ENCODE results near the gene SEC14L2.

- TF ChIP-seq CTCF (IDR thresholded peaks at IDR 0.05) (peak; percentile 75 to 89 (median 76)), POLR2A (IDR thresholded peaks at IDR 0.05) (no peak)
These were observed 5.7 kb upstream of the SEC14L2 start for GRCh38 chr22:30390974-30391691.
